Osteoblast (primary cell): ENCODE measurements around the gene PLCB4. TPM values are rescaled to one million over a fixed set of nuclear protein-coding genes. Genes with fewer than 3 reads are reported as not detected.

Source experiments
- DNase-seq: peaks from one replicate; pipeline ENCODE4 v3.0.0; 2011; ENCODE audit warnings: low spot score, mixed read lengths; ENCODE audit not compliant: insufficient read length; ENCODE audit errors: missing footprints
- H2AFZ ChIP-seq: 2 replicates; pipeline ENCODE4 v1.6.0; 2011; ENCODE audit warnings: mild to moderate bottlenecking, low read length
- H3K27ac ChIP-seq: 2 replicates; pipeline ENCODE4 v1.5.1; 2011; ENCODE audit warnings: mild to moderate bottlenecking, low read depth, low read length, moderate library complexity
- H3K27me3 ChIP-seq: 2 replicates; pipeline ENCODE4 v1.6.0; 2012; ENCODE audit warnings: mild to moderate bottlenecking, control low read depth, inconsistent platforms, low read length, moderate library complexity; ENCODE audit not compliant: insufficient read depth
- H3K36me3 ChIP-seq: 2 replicates; pipeline ENCODE4 v1.5.1; 2011; ENCODE audit warnings: mild to moderate bottlenecking, low read length, control low read depth, moderate library complexity; ENCODE audit not compliant: insufficient read depth
- H3K4me1 ChIP-seq: 2 replicates; pipeline ENCODE4 v1.5.1; 2011; ENCODE audit warnings: mild to moderate bottlenecking, low read length, control low read depth, moderate library complexity; ENCODE audit not compliant: insufficient read depth
- H3K4me2 ChIP-seq: 2 replicates; pipeline ENCODE4 v1.6.0; 2011; ENCODE audit warnings: mild to moderate bottlenecking, low read length; ENCODE audit not compliant: insufficient read depth
- H3K4me3 ChIP-seq: fragments of 200-600 bp; sonication (generic); 3 replicates; pipeline ENCODE4 v1.5.1; 2012; ENCODE audit warnings: mild to moderate bottlenecking, low read length, inconsistent platforms; ENCODE audit not compliant: insufficient read depth
- H3K79me2 ChIP-seq: 2 replicates; pipeline ENCODE4 v1.6.0; 2012; ENCODE audit warnings: mild to moderate bottlenecking, low read length, control low read depth, inconsistent platforms; ENCODE audit not compliant: insufficient read depth
- H3K9me3 ChIP-seq: 2 replicates; pipeline ENCODE4 v1.5.1; 2011; ENCODE audit warnings: low read depth, low read length, control low read depth
- H4K20me1 ChIP-seq: 2 replicates; pipeline ENCODE4 v1.6.0; 2012; ENCODE audit warnings: mild to moderate bottlenecking, low read length, control low read depth; ENCODE audit not compliant: insufficient read depth
- total RNA-seq: library from RNA; depleted of rRNA; stranded (reverse); fragments of >200 nt; gene quantifications from 2 replicates; pipeline ENCODE4 v1.2.3, GENCODE V29; 2012
- TF ChIP-seq, protein P1 (sequence below): IDR thresholded peaks from 2 replicates; pipeline ENCODE4 v1.5.1; 2011; ENCODE audit warnings: mild to moderate bottlenecking, low read depth, low read length, moderate library complexity; ENCODE audit errors: extremely low read depth

Gene PLCB4
- total RNA-seq, 1 donor, result 13.0 TPM

DNA sequence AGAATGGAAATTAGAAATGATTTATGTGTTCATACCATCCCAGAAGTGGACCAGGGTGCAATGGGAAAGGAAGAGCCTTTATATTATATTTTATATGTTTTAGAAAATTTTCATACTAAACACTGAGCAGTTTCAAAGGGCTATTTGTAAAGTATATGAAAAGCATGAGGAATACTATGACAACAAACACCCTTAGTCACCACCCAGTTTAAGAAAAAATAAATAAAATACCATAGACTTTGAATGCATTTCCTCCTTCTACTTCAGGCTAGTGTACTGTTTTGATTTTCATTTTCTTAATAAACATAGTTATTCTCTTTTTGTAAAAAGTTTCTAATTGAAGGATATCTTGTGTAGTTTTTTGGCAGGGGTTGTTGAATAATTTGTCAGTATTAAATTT lies 191.1 kb downstream of the PLCB4 start:
- TF ChIP-seq, protein P1, sequence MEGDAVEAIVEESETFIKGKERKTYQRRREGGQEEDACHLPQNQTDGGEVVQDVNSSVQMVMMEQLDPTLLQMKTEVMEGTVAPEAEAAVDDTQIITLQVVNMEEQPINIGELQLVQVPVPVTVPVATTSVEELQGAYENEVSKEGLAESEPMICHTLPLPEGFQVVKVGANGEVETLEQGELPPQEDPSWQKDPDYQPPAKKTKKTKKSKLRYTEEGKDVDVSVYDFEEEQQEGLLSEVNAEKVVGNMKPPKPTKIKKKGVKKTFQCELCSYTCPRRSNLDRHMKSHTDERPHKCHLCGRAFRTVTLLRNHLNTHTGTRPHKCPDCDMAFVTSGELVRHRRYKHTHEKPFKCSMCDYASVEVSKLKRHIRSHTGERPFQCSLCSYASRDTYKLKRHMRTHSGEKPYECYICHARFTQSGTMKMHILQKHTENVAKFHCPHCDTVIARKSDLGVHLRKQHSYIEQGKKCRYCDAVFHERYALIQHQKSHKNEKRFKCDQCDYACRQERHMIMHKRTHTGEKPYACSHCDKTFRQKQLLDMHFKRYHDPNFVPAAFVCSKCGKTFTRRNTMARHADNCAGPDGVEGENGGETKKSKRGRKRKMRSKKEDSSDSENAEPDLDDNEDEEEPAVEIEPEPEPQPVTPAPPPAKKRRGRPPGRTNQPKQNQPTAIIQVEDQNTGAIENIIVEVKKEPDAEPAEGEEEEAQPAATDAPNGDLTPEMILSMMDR, result no peak
- Histone ChIP-seq H4K20me1 (no peaks in the 10 kb centered on the region), H3K27me3 (no peaks in the 10 kb centered on the region), H3K27ac (no peak overlapping the region), H3K36me3 (no peaks in the 10 kb centered on the region), H3K4me1 (peaks cover 4% of the 10 kb centered on the region), H3K9me3 (no peaks in the 10 kb centered on the region), H3K79me2 (peaks cover 7% of the 10 kb centered on the region), H3K4me2 (no peak overlapping the region), H2AFZ (no peak overlapping the region), H3K4me3 (no peak overlapping the region)
- no peak for DNase-seq

DNA sequence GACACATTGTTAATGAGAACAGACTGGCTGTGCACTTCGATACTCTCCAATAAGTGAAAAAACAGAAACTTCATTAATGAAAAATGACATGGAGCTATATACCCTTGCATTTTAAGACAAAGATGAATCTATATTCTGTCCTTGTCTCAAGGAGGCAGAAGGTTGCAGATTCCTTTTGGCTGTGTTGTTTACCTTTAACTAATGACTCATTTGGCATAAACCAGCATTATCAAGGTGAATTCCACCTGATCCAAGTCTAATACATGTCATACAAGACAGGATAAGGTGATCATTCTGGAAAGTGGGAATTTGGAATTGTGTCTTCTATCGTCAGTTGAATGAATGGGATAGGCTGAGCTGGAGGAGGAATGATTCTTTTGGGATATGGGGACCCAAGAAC lies 192.9 kb downstream of the PLCB4 start:
- Histone ChIP-seq H3K79me2 (peaks cover 10% of the 10 kb centered on the region), H2AFZ (no peak overlapping the region), H4K20me1 (no peaks in the 10 kb centered on the region), H3K36me3 (no peaks in the 10 kb centered on the region), H3K4me1 (peaks cover 4% of the 10 kb centered on the region), H3K4me3 (no peak overlapping the region), H3K9me3 (no peaks in the 10 kb centered on the region), H3K4me2 (no peak overlapping the region), H3K27me3 (no peaks in the 10 kb centered on the region), H3K27ac (no peak overlapping the region)
- DNase-seq, result no peak
- TF ChIP-seq, protein P1, result no peak

DNA sequence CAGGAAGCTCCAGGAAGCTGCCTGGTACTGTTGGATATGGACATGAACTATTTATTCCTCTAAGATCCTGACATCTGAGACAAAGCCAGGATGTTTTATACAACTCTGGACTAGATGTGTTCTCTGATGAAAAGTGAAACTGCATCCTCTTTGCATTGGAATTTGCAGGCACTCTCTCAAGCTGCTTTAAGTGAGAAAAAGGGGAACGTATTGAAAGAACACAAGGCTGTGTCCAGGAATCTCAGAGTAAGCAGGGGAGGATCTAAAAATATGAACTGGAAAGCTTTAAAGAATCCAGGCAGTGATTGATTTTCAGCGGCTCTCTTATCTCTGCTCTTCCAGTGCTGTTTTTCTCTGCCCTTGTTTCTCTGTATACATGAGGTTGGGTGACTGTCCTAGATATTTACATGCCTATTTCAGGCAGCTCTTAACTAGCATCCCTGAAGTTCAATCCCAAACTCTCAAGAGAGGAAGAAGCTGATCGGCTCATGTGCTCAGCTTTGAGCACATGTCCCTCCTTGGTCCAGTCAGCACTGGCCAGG lies 193.8 kb downstream of the PLCB4 start:
- no peak for DNase-seq
- H2AFZ ChIP-seq, result peak overlapping the region; percentile 40
- H3K4me1 ChIP-seq, result peaks cover 4% of the 10 kb centered on the region
- no peaks in the 10 kb centered on the region for H3K27me3 ChIP-seq
- H4K20me1 ChIP-seq, result no peaks in the 10 kb centered on the region
- H3K27ac ChIP-seq, result no peak overlapping the region
- TF ChIP-seq, protein P1, result no peak
- peak overlapping the region; percentile 16 for H3K4me2 ChIP-seq
- H3K36me3 ChIP-seq, result no peaks in the 10 kb centered on the region
- peaks cover 10% of the 10 kb centered on the region for H3K79me2 ChIP-seq
- no peaks in the 10 kb centered on the region for H3K9me3 ChIP-seq
- peak overlapping the region; percentile 14 for H3K4me3 ChIP-seq

DNA sequence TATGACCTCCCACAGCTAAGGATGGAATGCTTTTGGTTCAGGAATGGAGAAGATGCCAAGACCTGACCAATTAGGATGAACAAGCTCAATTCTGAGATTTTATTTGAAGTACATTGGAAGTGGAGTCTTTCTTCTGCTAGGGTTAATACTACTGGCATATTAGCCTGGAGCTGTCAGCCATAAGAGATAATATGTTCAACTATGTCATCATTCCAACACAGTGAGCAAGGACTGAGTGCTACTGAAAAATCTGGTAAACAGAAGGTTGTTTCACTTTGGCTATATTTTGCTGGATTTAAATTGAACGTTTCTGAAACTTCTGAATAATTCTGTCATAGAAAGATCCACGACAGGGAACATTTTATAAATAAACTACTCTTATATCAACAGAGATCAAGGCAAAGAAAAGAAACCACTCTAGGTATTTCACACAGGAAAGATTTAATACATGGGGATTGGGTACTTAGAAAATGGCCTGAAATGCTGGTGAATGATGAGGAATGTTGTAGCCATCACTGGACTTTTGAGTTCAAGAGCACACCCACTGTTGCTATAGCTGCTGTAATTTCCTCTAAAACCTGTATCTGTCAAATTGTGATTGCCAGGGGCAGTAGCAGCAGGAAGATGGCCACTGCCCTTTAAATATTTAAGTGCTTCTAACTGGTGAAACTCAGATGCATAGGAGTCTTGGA lies 200.5 kb downstream of the PLCB4 start:
- Histone ChIP-seq H3K36me3 (no peaks in the 10 kb centered on the region), H3K79me2 (peaks cover 7% of the 10 kb centered on the region), H4K20me1 (no peaks in the 10 kb centered on the region), H3K9me3 (no peaks in the 10 kb centered on the region), H3K4me1 (peaks cover 24% of the 10 kb centered on the region), H3K27ac (peak overlapping the region; percentile 16), H3K27me3 (no peaks in the 10 kb centered on the region), H3K4me3 (no peak overlapping the region), H2AFZ (no peak overlapping the region), H3K4me2 (peak overlapping the region; percentile 3)
- no peak for DNase-seq
- TF ChIP-seq, protein P1, result no peak
